Measurements from ENCODE around the gene ORC3.
"Not testable (repeated sequence)": the region's sequence is repeated elsewhere in the genome, so short reads cannot be mapped to it uniquely, and the experiment has no call there.

ORC3 gene

DNA sequence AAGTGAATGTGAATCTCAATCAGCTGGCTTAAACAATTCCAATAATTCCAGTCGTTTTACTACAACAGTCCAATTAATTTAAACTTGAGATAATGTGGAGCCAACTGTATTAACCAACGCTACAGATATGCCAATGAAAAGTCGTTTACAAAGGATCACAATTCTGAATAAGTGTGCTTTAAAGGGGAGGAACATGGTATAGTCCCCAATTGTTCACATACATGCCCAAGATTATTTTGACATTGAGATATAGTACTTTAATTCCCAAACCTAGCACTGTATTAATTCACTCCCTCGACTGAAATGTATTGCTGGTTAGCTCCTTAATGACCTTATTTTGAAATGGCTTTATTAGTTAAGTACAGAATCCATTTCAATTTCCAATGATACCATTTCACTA, 109.6 kb downstream of the ORC3 start:
- TF ChIP-seq, protein P1, sequence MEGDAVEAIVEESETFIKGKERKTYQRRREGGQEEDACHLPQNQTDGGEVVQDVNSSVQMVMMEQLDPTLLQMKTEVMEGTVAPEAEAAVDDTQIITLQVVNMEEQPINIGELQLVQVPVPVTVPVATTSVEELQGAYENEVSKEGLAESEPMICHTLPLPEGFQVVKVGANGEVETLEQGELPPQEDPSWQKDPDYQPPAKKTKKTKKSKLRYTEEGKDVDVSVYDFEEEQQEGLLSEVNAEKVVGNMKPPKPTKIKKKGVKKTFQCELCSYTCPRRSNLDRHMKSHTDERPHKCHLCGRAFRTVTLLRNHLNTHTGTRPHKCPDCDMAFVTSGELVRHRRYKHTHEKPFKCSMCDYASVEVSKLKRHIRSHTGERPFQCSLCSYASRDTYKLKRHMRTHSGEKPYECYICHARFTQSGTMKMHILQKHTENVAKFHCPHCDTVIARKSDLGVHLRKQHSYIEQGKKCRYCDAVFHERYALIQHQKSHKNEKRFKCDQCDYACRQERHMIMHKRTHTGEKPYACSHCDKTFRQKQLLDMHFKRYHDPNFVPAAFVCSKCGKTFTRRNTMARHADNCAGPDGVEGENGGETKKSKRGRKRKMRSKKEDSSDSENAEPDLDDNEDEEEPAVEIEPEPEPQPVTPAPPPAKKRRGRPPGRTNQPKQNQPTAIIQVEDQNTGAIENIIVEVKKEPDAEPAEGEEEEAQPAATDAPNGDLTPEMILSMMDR (IDR thresholded peaks at IDR 0.05; ENCODE audit: control extremely low read depth, extremely low read depth, low read depth, missing control alignments): no peak
- POLR2A ChIA-PET: interaction anchor here (0.6 to 1.0 kb wide), 3 partner anchors 11 to 33 kb away, joined by 3 to 7 read pairs (median 3); no protein-coding TSS in a partner anchor
- DNase-seq (ENCODE audit: extremely low spot score): no peak
- CTCF ChIA-PET: interaction anchor here (1.2 to 1.7 kb wide), 3 partner anchors 10 to 17 kb away, joined by 5 to 6 read pairs (median 5); no protein-coding TSS in a partner anchor

DNA sequence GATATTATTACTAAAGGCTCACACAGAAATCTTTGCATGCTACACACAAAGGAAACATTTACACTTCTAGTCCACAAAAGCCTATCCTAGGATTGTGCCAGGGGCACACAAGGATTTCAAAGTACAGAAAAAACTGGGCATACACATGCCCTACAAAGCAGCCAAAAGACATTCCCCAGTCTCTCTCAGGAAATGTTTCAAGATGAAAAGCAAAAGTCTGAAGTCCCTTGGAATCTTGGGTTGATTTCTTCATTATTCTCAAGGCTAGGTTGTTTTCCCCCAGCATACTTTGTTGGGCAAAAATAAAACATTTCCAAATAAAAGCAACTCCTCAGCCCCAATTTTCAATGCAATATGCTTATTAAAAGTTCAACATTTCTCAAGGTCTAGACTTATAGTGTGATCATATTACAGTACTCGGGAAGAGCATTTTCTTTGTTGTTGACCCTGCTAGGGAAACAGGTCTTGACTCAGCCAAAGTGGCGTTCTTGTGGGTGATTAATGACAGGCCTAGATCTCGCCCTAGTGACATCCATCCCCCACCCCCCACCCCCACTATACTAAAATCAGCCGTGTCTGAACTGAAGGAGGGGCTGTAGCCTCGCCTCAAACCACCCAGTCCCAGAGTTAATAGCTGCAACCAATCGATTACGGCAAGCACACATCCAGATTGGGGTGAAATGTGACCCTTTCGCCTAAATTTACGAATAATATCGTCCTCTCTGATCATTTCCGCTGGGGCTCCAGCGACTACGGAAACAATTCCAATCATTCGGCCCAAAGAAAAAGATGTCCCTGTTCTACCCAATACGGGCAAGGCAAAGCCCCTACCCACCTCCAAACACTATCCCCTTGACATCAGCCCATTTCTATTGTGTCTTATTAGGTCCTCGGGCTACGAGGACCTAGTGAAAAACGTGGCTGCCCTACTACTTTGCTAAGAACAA, 110.7 kb downstream of the ORC3 start:
- ChIA-PET POLR2A (interaction anchor here (0.6 kb wide), 3 partner anchors 16 to 1169 kb away, joined by 3 to 7 read pairs (median 4); no protein-coding TSS in a partner anchor), CTCF (interaction anchor here (1.2 to 1.7 kb wide), 2 partner anchors 11 to 13 kb away, joined by 5 to 6 read pairs; no protein-coding TSS in a partner anchor)

DNA sequence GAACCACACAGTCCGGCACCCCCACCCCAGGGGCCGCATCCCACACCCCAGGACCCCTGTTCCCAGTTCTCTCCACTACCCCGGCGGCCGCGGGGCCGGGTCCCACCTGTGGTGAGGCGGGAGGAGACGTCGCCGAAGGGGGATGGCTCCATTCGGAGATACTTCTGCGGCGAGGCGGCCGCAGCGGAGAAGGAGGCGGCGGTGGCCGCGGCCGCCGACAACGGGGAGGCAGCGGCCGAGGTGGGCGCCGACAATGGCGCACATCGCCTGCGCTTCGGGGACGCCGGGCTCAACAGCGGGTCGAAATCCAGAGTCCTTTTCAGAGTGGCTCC, 111.4 kb downstream of the ORC3 start:
- DNase-seq (ENCODE audit: extremely low spot score): no peak
- ChIA-PET POLR2A (interaction anchor here (0.5 to 1.4 kb wide), 4 partner anchors 53 to 1658 kb away, joined by 3 to 4 read pairs (median 4); no protein-coding TSS in a partner anchor), CTCF (interaction anchor here (1.1 to 1.3 kb wide), 3 partner anchors 22 to 45 kb away, joined by 3 to 6 read pairs (median 4); no protein-coding TSS in a partner anchor)
- TF ChIP-seq, protein P1 (IDR thresholded peaks at IDR 0.05; ENCODE audit: control extremely low read depth, extremely low read depth, low read depth, missing control alignments): no peak

More for the DNA sequence above, 110.7 kb downstream of the ORC3 start:
- peak; percentile 54 for DNase-seq (ENCODE audit: extremely low spot score)
- TF ChIP-seq, protein P1 (IDR thresholded peaks at IDR 0.05; ENCODE audit: control extremely low read depth, extremely low read depth, low read depth, missing control alignments): peak; percentile 27

DNA sequence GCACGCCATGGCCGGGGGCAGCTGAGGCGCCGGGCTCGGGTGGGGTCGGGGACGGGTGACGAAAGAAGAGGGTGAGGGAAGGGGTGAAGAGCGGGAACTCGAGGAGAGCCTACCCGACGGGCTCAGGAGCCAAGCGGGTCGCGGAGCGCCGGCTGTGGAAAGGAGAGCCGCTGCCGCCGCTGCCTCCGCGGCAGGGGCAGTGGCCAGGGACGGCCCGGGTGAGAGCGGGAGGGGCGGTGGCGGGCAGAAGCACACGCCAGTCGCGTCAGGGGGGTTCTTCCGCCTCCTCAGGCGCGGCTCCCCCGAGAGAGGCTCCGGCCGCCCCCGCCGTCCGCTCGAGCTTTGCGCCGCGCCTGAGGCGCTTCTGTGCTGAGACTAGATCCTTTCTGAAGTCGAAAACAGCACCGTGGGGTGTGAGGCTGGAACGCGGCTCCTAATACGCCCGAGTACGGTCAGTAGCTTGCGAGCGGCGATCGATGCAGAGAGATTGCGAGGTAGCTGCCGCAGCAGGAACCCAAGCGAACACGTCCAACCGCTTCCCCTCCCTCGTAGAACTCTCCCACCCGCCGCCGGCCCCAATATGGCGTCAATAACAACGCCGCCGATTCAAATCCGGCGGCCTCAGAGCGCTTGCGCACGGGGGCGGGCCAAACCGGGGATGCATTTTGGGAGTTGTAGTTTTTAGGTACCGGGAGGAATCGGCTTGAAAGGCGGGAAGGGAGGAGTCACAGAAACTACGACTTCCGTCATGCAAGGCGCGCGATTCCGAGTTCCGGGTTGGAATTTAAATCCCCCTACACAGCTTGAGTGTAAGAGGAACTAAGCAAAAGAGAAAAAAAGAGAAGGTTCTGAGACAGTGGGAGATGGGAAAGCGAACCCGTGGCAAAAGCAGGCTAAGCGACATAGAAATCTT, 112.0 kb downstream of the ORC3 start, which contains the start of gene AKIRIN2:
Gene AKIRIN2 (minus strand): TSS at position 558 of the 913 bp plus-strand sequence. CDS start 549 bp downstream, at position 9.
- ChIA-PET POLR2A (interaction anchor here (0.5 to 1.4 kb wide), 8 partner anchors 10 to 1658 kb away, joined by 3 to 7 read pairs (median 4); no protein-coding TSS in a partner anchor), CTCF (interaction anchor here (1.1 to 1.7 kb wide), 4 partner anchors 21 to 131 kb away, joined by 3 to 6 read pairs (median 4); no protein-coding TSS in a partner anchor)
- peak; percentile 89 for DNase-seq (ENCODE audit: extremely low spot score)
- TF ChIP-seq, protein P1 (IDR thresholded peaks at IDR 0.05; ENCODE audit: control extremely low read depth, extremely low read depth, low read depth, missing control alignments): no peak

DNA sequence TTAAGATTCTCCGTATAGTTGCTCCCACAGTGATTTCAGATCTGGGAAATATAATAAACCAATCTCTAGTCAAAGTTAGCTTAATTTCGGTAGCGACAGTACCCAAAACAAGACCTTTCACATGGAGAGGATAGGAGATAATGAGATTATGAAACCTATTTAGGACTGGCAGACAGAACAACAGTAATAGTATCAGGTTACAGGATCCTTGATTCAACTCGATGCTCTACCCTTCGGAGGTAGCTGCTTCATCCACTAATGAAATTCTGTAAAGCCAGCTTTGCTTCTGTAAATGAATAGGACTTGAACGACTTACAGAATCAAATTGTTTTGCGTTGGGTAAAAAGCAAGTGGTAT, 112.6 kb downstream of the ORC3 start:
- DNase-seq (ENCODE audit: extremely low spot score): no peak
- ChIA-PET CTCF (interaction anchor here (1.1 to 1.7 kb wide), 4 partner anchors 21 to 130 kb away, joined by 3 to 6 read pairs (median 4); no protein-coding TSS in a partner anchor), POLR2A (interaction anchor here (0.5 to 1.4 kb wide), 6 partner anchors 11 to 54 kb away, joined by 3 to 7 read pairs (median 4); no protein-coding TSS in a partner anchor)
- TF ChIP-seq, protein P1 (IDR thresholded peaks at IDR 0.05; ENCODE audit: control extremely low read depth, extremely low read depth, low read depth, missing control alignments): no peak

DNA sequence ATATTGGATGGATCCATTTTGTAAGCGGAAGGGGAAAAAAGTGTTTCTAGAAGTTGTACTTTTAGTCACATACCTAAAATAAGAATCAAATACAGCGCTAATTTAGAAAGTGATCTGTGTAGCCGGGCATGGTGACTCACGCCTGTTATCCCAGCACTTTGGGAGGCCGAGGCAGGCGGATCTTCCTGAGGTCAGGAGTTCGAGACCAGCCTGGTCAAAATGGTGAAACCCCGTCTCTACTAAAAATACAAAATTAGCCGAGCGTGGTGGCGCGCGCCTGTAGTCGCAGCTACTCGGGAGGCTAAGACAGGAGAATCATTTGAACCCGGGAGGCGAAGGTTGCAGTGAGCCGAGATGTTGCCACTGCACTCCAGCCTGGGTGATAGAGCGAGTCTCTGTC, 113.1 kb downstream of the ORC3 start:
- DNase-seq (ENCODE audit: extremely low spot score): not testable (repeated sequence)
- CTCF ChIA-PET: interaction anchor here (1.7 kb wide), 1 partner anchor 129 kb away, joined by 4 read pairs; no protein-coding TSS in a partner anchor
- POLR2A ChIA-PET: interaction anchor here (1.0 to 1.1 kb wide), 3 partner anchors 15 to 54 kb away, joined by 4 read pairs; no protein-coding TSS in a partner anchor

Data from GM10248 (cell line).